GM18520 (cell line): ENCODE results near the gene TAAR9.

Source experiments
- ATAC-seq: cut with Tn5 transposase; IDR thresholded peaks from one replicate; pipeline ENCODE4 v1.9.1; 2021; ENCODE audit not compliant: unreplicated experiment

The TAAR9 gene

GRCh38 chr6:132537977-132538376, at the start of gene TAAR9:
TSS of gene TAAR9 (plus strand) at chr6:132538277. CDS start at chr6:132538290, 13 bp downstream.
- ATAC-seq = no peak

- no peak for ATAC-seq
Observed at GRCh38 chr6:132489376-132489775, 48.7 kb upstream of the TAAR9 start.

GRCh38 chr6:132490024-132490423, 48.1 kb upstream of the TAAR9 start:
- ATAC-seq = no peak

GRCh38 chr6:132490478-132491204, 47.4 kb upstream of the TAAR9 start:
- no peak for ATAC-seq

- no peak for ATAC-seq
Observed at GRCh38 chr6:132491303-132491702, 46.8 kb upstream of the TAAR9 start.

GRCh38 chr6:132491881-132492280, 46.2 kb upstream of the TAAR9 start:
- ATAC-seq = no peak

- ATAC-seq = no peak
Observed at GRCh38 chr6:132494954-132495353, 43.1 kb upstream of the TAAR9 start.

- ATAC-seq = peak; percentile 38
Observed at GRCh38 chr6:132495604-132496079, 42.4 kb upstream of the TAAR9 start.

GRCh38 chr6:132496519-132497180, 41.4 kb upstream of the TAAR9 start:
- ATAC-seq = no peak

GRCh38 chr6:132498638-132499037, 39.4 kb upstream of the TAAR9 start:
- ATAC-seq = peak; percentile 56

- ATAC-seq = no peak
Observed at GRCh38 chr6:132499757-132500156, 38.3 kb upstream of the TAAR9 start.

- no peak for ATAC-seq
Observed at GRCh38 chr6:132504757-132505156, 33.3 kb upstream of the TAAR9 start.

- ATAC-seq = no peak
Observed at GRCh38 chr6:132505158-132505557, 32.9 kb upstream of the TAAR9 start.

- ATAC-seq = no peak
Observed at GRCh38 chr6:132506461-132506860, 31.6 kb upstream of the TAAR9 start.

GRCh38 chr6:132506869-132507808, 30.9 kb upstream of the TAAR9 start:
- ATAC-seq = no peak

- no peak for ATAC-seq
Observed at GRCh38 chr6:132511210-132511830, 26.8 kb upstream of the TAAR9 start.

GRCh38 chr6:132511831-132512220, 26.3 kb upstream of the TAAR9 start:
- ATAC-seq = no peak

- no peak for ATAC-seq
Observed at GRCh38 chr6:132512342-132512637, 25.8 kb upstream of the TAAR9 start.

GRCh38 chr6:132512638-132513632, 25.1 kb upstream of the TAAR9 start, which contains the start of gene STX7:
TSS of gene STX7 (minus strand) at chr6:132513116. CDS start at chr6:132503530, 9,586 bp downstream.
- peak; percentile 85 for ATAC-seq
